ENCODE measurements around the gene ADORA2A. TPM values are rescaled to one million over a fixed set of nuclear protein-coding genes. Genes with fewer than 3 reads are reported as not detected.

ADORA2A gene
- total RNA-seq, 1 experiment from 2014 or later: 3.5 TPM

DNA sequence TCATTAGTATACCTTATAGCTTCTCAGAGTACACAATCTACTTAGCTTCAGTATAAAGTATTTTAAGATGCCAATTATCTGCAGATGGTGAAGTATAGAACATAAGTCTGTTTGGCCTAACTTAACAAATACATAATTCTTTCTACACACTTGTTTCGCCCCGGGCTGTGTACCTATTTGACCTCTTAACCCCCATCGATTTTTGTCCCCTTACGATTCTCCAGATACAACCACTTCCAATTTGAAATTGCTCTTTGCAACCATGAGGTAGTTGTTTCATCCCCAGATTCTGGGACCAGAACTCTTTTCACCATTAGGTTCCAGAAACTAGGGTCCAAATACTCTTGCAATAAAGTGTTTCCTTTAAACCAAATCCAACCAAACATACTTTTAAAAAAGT is 57.8 kb downstream of the ADORA2A start:
- no peak overlapping the region for H3K14ac ChIP-seq (ENCODE audit: insufficient read depth, low read length)
- Mint-ChIP-seq H3K27me3 (ENCODE audit: low read depth) (peaks cover 2% of the 10 kb centered on the region; the same call in 1 of the 2 replicates), H3K27ac (no peak overlapping the region), H3K9me3 (no peaks in the 10 kb centered on the region), H3K4me1 (peaks cover 14 to 16% of the 10 kb centered on the region in 2 experiments), H3K36me3 (ENCODE audit: insufficient read depth in 1 of 3, low read depth in 3 of 3) (no peaks in the 10 kb centered on the region), H3K4me3 (no peak overlapping the region)
- no peak overlapping the region for H2BK15ac ChIP-seq (ENCODE audit: low read depth, low read length)
- no peak overlapping the region for H2BK120ac ChIP-seq (ENCODE audit: low read depth, low read length, poor library complexity, severe bottlenecking)
- no peak overlapping the region for H4K8ac ChIP-seq (replicated peaks; ENCODE audit: insufficient read length, low read depth, low read length)
- no peak overlapping the region for H4K91ac ChIP-seq (ENCODE audit: insufficient read length, low read depth, low read length)
- no peak overlapping the region for H3K56ac ChIP-seq (ENCODE audit: insufficient read length, low read depth, low read length)
- no peaks in the 10 kb centered on the region for H3K79me2 ChIP-seq (ENCODE audit: insufficient read depth, low read length)
- no peak overlapping the region for H2AFZ ChIP-seq (ENCODE audit: low read length)
- H3K27ac ChIP-seq (ENCODE audit: insufficient read length, low read depth, low read length): no peak overlapping the region
- H3K23me2 ChIP-seq (ENCODE audit: insufficient read length, low read depth, low read length, poor library complexity, severe bottlenecking): no peaks in the 10 kb centered on the region
- H3K18ac ChIP-seq (ENCODE audit: insufficient read length, low read depth, low read length): no peak overlapping the region
- H3K27me3 ChIP-seq (ENCODE audit: insufficient read depth, low read length): no peaks in the 10 kb centered on the region
- H4K20me1 ChIP-seq (ENCODE audit: control insufficient read depth, insufficient read depth, insufficient read length): no peaks in the 10 kb centered on the region
- H3K4me1 ChIP-seq (ENCODE audit: insufficient read depth, low read length): no peaks in the 10 kb centered on the region
- no peak overlapping the region for H2BK20ac ChIP-seq (ENCODE audit: low read depth, low read length, poor library complexity, severe bottlenecking)
- no peak for DNase-seq
- H3K79me1 ChIP-seq (ENCODE audit: insufficient read depth, low read depth, low read length, poor library complexity, severe bottlenecking): no peaks in the 10 kb centered on the region
- H3K9ac ChIP-seq (ENCODE audit: extremely low read depth, insufficient read length, low read length): no peak overlapping the region
- no peak overlapping the region for H2BK12ac ChIP-seq (ENCODE audit: insufficient read length, low read depth, low read length)
- no peak overlapping the region for H3K4ac ChIP-seq (ENCODE audit: low read depth, low read length)
- H2BK5ac ChIP-seq (ENCODE audit: insufficient read length, low read length): no peak overlapping the region
- H3K4me2 ChIP-seq (ENCODE audit: insufficient read depth, insufficient read length, low read length): no peak overlapping the region
- H3T11ph ChIP-seq (ENCODE audit: low read length): no peak overlapping the region
- TF ChIP-seq, protein P1, sequence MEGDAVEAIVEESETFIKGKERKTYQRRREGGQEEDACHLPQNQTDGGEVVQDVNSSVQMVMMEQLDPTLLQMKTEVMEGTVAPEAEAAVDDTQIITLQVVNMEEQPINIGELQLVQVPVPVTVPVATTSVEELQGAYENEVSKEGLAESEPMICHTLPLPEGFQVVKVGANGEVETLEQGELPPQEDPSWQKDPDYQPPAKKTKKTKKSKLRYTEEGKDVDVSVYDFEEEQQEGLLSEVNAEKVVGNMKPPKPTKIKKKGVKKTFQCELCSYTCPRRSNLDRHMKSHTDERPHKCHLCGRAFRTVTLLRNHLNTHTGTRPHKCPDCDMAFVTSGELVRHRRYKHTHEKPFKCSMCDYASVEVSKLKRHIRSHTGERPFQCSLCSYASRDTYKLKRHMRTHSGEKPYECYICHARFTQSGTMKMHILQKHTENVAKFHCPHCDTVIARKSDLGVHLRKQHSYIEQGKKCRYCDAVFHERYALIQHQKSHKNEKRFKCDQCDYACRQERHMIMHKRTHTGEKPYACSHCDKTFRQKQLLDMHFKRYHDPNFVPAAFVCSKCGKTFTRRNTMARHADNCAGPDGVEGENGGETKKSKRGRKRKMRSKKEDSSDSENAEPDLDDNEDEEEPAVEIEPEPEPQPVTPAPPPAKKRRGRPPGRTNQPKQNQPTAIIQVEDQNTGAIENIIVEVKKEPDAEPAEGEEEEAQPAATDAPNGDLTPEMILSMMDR (conservative IDR thresholded peaks at IDR 0.05): no peak
- no CpG with 5 or more reads among the region's 4 CpGs for WGBS (ENCODE audit: extremely low coverage, insufficient read length, low lambda C conversion rate)
- no peak overlapping the region for H3K23ac ChIP-seq (ENCODE audit: insufficient read length, low read depth, low read length)
- no peak overlapping the region for H2AK5ac ChIP-seq (ENCODE audit: insufficient read length, low read length)
- H3K9me3 ChIP-seq (ENCODE audit: control insufficient read depth, low read depth, low read length): no peaks in the 10 kb centered on the region
- H4K5ac ChIP-seq (ENCODE audit: insufficient read length, low read depth, low read length): no peak overlapping the region

Data from H9 (cell line).